ENCODE results near the gene MAD2L2.

MAD2L2 gene

GRCh38 chr1:11638121-11638520, 42.8 kb downstream of the MAD2L2 start:
- Histone ChIP-seq H3K36me3 (ENCODE audit: insufficient read depth, low read length) (no peaks in the 10 kb centered on the region), H3F3A (ENCODE audit: insufficient read depth, low read length) (no peaks in the 10 kb centered on the region), H3K9me2 (ENCODE audit: low read depth, low read length) (no peaks in the 10 kb centered on the region), H3K9me3 (ENCODE audit: low read length) (no peaks in the 10 kb centered on the region), H4K20me1 (ENCODE audit: insufficient read depth, low read length) (no peaks in the 10 kb centered on the region), H3K4me3 (ENCODE audit: low read depth, low read length, poor library complexity, severe bottlenecking) (no peak overlapping the region), H3K79me2 (ENCODE audit: insufficient read depth, low read length) (no peaks in the 10 kb centered on the region), H3K27ac (ENCODE audit: low read depth, low read length, poor library complexity, severe bottlenecking) (no peak overlapping the region), H3K9ac (ENCODE audit: low read length) (no peak overlapping the region), H2AFZ (ENCODE audit: low read length) (no peak overlapping the region), H3K4me2 (ENCODE audit: low read length) (no peak overlapping the region), H3K4me1 (ENCODE audit: insufficient read depth, low read length, severe bottlenecking) (no peaks in the 10 kb centered on the region), H3K27me3 (ENCODE audit: insufficient read depth, low read length) (no peaks in the 10 kb centered on the region)
- TF ChIP-seq EZH2 (IDR thresholded peaks at IDR 0.05; ENCODE audit: borderline replicate concordance, low read length) = no peak
- no peak for TF ChIP-seq CTCF (IDR thresholded peaks at IDR 0.05; ENCODE audit: low read length)

- TF ChIP-seq CTCF (IDR thresholded peaks at IDR 0.05; ENCODE audit: low read length) = no peak
- TF ChIP-seq EZH2 (IDR thresholded peaks at IDR 0.05; ENCODE audit: borderline replicate concordance, low read length) = no peak
- no peaks in the 10 kb centered on the region for H3K79me2 ChIP-seq (ENCODE audit: insufficient read depth, low read length)
- no peaks in the 10 kb centered on the region for H3F3A ChIP-seq (ENCODE audit: insufficient read depth, low read length)
- no peaks in the 10 kb centered on the region for H3K36me3 ChIP-seq (ENCODE audit: insufficient read depth, low read length)
- H3K9ac ChIP-seq (ENCODE audit: low read length) = no peak overlapping the region
- no peaks in the 10 kb centered on the region for H3K4me1 ChIP-seq (ENCODE audit: insufficient read depth, low read length, severe bottlenecking)
- H3K27me3 ChIP-seq (ENCODE audit: insufficient read depth, low read length) = no peaks in the 10 kb centered on the region; the same call in 1 of the 2 replicates
- H4K20me1 ChIP-seq (ENCODE audit: insufficient read depth, low read length) = no peaks in the 10 kb centered on the region
- H3K4me2 ChIP-seq (ENCODE audit: low read length) = no peak overlapping the region
- H2AFZ ChIP-seq (ENCODE audit: low read length) = no peak overlapping the region
- no peak overlapping the region for H3K27ac ChIP-seq (ENCODE audit: low read depth, low read length, poor library complexity, severe bottlenecking)
- H3K4me3 ChIP-seq (ENCODE audit: low read depth, low read length, poor library complexity, severe bottlenecking) = no peak overlapping the region
- no peaks in the 10 kb centered on the region for H3K9me3 ChIP-seq (ENCODE audit: low read length)
- no peaks in the 10 kb centered on the region for H3K9me2 ChIP-seq (ENCODE audit: low read depth, low read length)
Measured at GRCh38 chr1:11634365-11635192, 46.4 kb downstream of the MAD2L2 start.

- Histone ChIP-seq H3K4me2 (ENCODE audit: low read length) (no peak overlapping the region), H3F3A (ENCODE audit: insufficient read depth, low read length) (no peaks in the 10 kb centered on the region), H3K9ac (ENCODE audit: low read length) (no peak overlapping the region), H3K9me2 (ENCODE audit: low read depth, low read length) (no peaks in the 10 kb centered on the region), H3K27ac (ENCODE audit: low read depth, low read length, poor library complexity, severe bottlenecking) (no peak overlapping the region), H4K20me1 (ENCODE audit: insufficient read depth, low read length) (no peaks in the 10 kb centered on the region), H2AFZ (ENCODE audit: low read length) (no peak overlapping the region), H3K4me1 (ENCODE audit: insufficient read depth, low read length, severe bottlenecking) (no peaks in the 10 kb centered on the region), H3K36me3 (ENCODE audit: insufficient read depth, low read length) (no peaks in the 10 kb centered on the region), H3K4me3 (ENCODE audit: low read depth, low read length, poor library complexity, severe bottlenecking) (no peak overlapping the region), H3K79me2 (ENCODE audit: insufficient read depth, low read length) (no peaks in the 10 kb centered on the region), H3K9me3 (ENCODE audit: low read length) (no peaks in the 10 kb centered on the region), H3K27me3 (ENCODE audit: insufficient read depth, low read length) (peaks cover 3% of the 10 kb centered on the region; the same call in 1 of the 2 replicates)
- TF ChIP-seq CTCF (IDR thresholded peaks at IDR 0.05; ENCODE audit: low read length) = no peak
- no peak for TF ChIP-seq EZH2 (IDR thresholded peaks at IDR 0.05; ENCODE audit: borderline replicate concordance, low read length)
Measured at GRCh38 chr1:11629184-11630016, 51.5 kb downstream of the MAD2L2 start.

Data from OCI-LY1 (cell line).